Fibroblast of lung (primary cell): ENCODE measurements around the gene MPRIP.

Experiments
- CTCF ChIP-seq, 2 donors: IDR thresholded peaks in 1 of 2; conservative IDR thresholded peaks in 1 of 2; 1 replicate in 1 of 2; 2 replicates in 1 of 2; pipeline ENCODE4 v1.5.1; 2011 to 2012; ENCODE audit warnings: low read length in 2 of 2, control low read depth in 1 of 2, inconsistent platforms in 1 of 2, low read depth in 1 of 2, mild to moderate bottlenecking in 1 of 2
- EZH2 ChIP-seq: IDR thresholded peaks from 2 replicates; pipeline ENCODE4 v1.5.1; 2012; ENCODE audit warnings: low read length, control low read depth, mild to moderate bottlenecking; ENCODE audit errors: missing control alignments

- TF ChIP-seq CTCF (conservative IDR thresholded peaks at IDR 0.05 in 1 of 2, IDR thresholded peaks at IDR 0.05 in 1 of 2; ENCODE audit: low read depth in 1 of 2, low read length in 2 of 2) (no peak), EZH2 (no peak)
These were observed 164.7 kb downstream of the MPRIP start for GRCh38 chr17:17206913-17207335.
